Muscle layer of colon (tissue), 2 donors: Measurements from ENCODE around the gene ARHGAP10.

Experiments
- H3K27ac ChIP-seq: one replicate; pipeline ENCODE4 v1.7.0; 2013; ENCODE audit warnings: low read depth, mild to moderate bottlenecking, low read length, moderate library complexity
- H3K27me3 ChIP-seq, 2 donors: one replicate each; pipeline ENCODE4 v1.7.0; 2013; ENCODE audit warnings: low read length in 2 of 2, mild to moderate bottlenecking in 2 of 2; ENCODE audit not compliant: insufficient read depth in 2 of 2, control insufficient read depth in 1 of 2
- H3K36me3 ChIP-seq: one replicate; pipeline ENCODE4 v1.7.0; 2013; ENCODE audit warnings: mild to moderate bottlenecking, low read length; ENCODE audit not compliant: insufficient read depth
- H3K4me1 ChIP-seq: one replicate; pipeline ENCODE4 v1.7.0; 2013; ENCODE audit warnings: mild to moderate bottlenecking, low read length; ENCODE audit not compliant: insufficient read depth
- H3K4me3 ChIP-seq, 2 donors: one replicate each; pipeline ENCODE4 v1.7.0; 2013; ENCODE audit warnings: low read length in 2 of 2, low read depth in 1 of 2, mild to moderate bottlenecking in 1 of 2, moderate library complexity in 1 of 2
- H3K9ac ChIP-seq: one replicate; pipeline ENCODE4 v1.7.0; 2013; ENCODE audit warnings: low read length
- H3K9me3 ChIP-seq: one replicate; pipeline ENCODE4 v1.7.0; 2013; ENCODE audit warnings: mild to moderate bottlenecking, low read length
- donor health status: abdominal sarcoma.
- donor health status: Adenocarcinoma of cecum.

ARHGAP10 gene

DNA sequence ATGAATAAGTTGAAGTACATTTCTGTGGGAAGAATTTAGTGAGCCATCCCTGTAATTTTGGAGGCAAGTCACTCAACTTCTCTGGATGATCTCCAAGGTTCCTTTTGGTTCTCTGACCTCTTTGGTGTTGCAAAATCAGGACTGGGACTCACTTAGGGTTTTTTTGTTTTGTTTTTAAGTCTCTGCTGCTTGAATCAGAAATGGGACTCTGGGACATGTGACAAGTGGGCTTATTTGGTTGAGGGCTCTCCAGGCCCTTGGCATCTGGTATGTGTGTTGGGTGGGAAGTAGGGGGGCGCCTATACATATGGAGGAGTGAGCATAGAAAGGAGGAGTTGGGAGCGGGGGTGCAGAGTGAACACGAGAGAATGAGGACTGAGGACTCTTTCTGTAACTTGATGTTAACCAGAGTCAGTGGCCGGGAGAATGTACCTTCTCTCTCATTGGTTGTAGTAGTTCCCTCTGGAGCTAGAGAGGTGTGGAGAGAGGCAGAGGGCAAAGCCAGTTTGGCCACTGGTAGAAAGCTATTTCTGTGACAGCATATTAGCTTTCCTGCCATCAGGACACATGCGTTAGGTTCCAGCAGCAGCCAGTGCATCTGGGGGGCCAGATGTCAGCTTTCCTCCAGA lies 1.9 kb downstream of the ARHGAP10 start:
- Histone ChIP-seq H3K27me3 (no peaks in the 10 kb centered on the region), H3K27ac (peak overlapping the region; percentile 98), H3K9me3 (no peaks in the 10 kb centered on the region), H3K4me3 (peak overlapping the region; percentile 89 to 95), H3K9ac (peak overlapping the region; percentile 92), H3K4me1 (peaks cover 35% of the 10 kb centered on the region), H3K36me3 (no peaks in the 10 kb centered on the region)

DNA sequence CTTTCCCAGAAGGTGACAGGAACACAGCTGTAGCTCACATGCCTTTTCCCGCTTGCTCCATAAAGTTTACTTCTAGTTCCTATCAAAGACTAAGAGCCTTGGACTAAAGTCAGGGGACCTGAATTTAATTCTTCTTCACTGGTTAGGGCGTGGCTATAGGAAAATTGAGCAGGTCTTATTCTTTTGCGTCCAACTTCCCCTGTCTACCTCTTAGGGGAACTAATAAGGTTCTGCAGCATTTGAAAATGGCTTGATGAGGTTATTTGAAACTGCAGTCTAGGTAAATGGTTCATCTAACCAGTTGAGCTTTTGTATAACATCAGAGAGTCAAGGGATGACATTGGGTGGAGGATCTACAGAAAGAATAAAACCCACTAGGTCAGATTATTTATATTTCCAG lies 2.6 kb downstream of the ARHGAP10 start:
- H3K4me3 ChIP-seq = peak overlapping the region; percentile 89 to 95
- peak overlapping the region; percentile 98 for H3K27ac ChIP-seq
- H3K4me1 ChIP-seq = peaks cover 39% of the 10 kb centered on the region
- no peaks in the 10 kb centered on the region for H3K9me3 ChIP-seq
- no peaks in the 10 kb centered on the region for H3K36me3 ChIP-seq
- H3K27me3 ChIP-seq = no peaks in the 10 kb centered on the region
- peak overlapping the region; percentile 92 for H3K9ac ChIP-seq

DNA sequence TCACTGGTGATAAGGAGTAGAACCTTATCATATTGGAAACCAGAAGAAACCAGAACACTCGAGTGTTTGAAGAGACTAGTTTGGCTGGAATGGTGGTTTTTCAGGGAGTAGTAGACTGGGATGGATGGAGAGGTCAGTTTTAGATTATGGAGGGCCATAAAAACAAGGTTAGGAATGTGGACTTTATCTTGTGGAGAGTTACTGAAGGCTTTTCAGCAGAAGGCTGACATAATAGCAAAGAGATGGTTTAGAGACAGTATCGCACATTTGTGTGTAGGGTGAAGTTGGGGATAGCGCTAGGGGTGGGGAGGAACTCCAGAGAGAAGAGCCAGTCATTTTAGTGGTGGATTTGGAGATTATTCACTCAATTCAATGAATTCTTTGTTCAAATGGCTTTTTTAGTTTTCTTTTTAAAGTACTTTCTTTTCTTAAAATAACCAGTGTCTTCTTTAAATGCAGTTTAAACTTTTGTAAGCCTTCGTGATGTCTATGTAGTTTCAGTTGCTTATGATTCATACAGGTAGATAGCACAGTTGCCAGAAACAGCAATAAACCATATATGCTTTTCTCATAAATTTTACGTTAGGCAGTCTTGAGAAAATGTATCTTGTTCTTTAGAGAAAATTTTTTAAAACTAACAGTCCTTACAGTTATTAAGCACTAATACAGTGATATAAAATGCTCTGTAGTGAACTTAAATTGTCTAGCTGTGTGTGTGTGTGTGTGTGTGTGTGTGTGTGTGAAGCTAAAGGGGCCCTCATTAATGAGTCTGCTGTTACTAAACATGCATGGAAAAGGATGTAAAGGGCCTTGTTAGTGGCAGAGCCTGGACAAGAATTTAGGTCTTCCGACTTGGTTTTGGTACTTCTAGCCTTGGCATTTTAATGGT lies 3.8 kb downstream of the ARHGAP10 start:
- H3K4me3 ChIP-seq = peak overlapping the region in 1 of 2 donors; percentile 21
- no peaks in the 10 kb centered on the region for H3K27me3 ChIP-seq
- H3K4me1 ChIP-seq = peaks cover 40% of the 10 kb centered on the region
- no peak overlapping the region for H3K9ac ChIP-seq
- no peaks in the 10 kb centered on the region for H3K36me3 ChIP-seq
- H3K27ac ChIP-seq = peak overlapping the region; percentile 7
- no peaks in the 10 kb centered on the region for H3K9me3 ChIP-seq

DNA sequence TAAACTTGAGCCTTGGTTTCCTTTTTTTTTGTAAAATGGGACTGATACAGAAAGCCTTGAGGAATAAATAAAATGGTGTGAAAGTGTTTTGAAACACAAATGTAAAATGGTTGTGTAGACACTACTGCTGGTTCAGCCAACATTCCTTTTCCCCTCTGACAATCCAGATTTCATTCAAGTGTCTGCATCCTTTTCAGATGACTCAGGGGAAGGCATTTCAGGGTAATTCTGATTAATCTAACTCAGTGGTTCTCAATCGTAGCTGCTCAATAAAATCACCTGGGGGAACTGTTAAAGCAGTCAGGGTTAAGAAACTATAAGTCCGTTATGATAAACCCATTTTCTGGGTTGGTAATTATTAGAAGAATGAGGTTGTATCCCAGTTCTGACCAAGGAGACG lies 4.6 kb downstream of the ARHGAP10 start:
- H3K4me3 ChIP-seq = peak overlapping the region in 1 of 2 donors; percentile 21
- peak overlapping the region; percentile 12 for H3K27ac ChIP-seq
- H3K9me3 ChIP-seq = no peaks in the 10 kb centered on the region
- no peaks in the 10 kb centered on the region for H3K27me3 ChIP-seq
- H3K36me3 ChIP-seq = no peaks in the 10 kb centered on the region
- no peak overlapping the region for H3K9ac ChIP-seq
- peaks cover 43% of the 10 kb centered on the region for H3K4me1 ChIP-seq

DNA sequence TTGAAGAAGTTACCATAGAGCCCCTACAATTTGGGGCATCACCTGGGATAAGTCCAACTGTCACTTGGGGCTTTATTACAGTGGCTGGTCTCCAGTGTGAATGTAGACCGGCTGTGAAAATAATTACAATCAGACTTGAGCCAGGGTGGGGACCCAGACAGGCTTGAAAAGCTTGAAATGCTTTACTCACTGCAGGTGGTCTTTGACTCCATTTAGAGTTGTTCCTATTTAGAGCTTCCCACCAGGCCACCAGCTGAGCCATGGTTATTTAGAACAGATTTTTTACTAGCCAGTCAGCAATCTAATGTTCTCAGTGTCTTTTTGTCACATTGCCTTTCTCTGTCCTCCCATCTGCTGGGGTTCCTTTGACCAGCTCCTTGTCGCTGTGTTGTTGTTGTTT lies 5.7 kb downstream of the ARHGAP10 start:
- H3K4me1 ChIP-seq = peaks cover 49% of the 10 kb centered on the region
- no peaks in the 10 kb centered on the region for H3K27me3 ChIP-seq
- peaks cover 3% of the 10 kb centered on the region for H3K36me3 ChIP-seq
- no peak overlapping the region for H3K4me3 ChIP-seq
- no peak overlapping the region for H3K9ac ChIP-seq
- no peak overlapping the region for H3K27ac ChIP-seq
- no peaks in the 10 kb centered on the region for H3K9me3 ChIP-seq

DNA sequence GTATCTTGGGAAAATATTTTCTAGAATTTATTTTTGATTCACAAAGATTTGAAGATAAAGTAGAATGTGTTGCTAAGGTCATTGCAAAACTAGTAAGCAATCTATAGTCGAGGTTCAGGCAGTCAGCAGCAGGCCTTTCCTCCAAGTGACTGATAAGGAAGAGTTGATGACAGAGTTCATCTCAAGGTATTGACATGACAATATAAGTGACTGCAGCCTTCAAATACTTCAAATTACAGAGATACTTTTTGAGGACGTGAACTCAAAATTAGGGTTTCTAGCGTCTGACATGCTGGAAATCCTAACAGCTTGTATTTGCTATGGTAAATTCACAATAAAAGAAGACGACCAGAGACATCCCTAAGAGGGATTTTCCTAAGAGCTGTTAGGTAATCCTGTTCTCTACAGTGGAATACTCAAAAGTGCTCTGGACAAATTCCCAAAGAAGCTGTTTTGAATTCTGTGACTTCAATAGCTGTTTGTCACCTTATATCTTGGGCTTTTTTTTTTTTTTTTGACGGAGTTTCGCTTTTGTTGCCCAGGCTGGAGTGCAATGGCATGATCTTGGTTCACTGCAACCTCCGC lies 7.4 kb downstream of the ARHGAP10 start:
- Histone ChIP-seq H3K27ac (no peak overlapping the region), H3K9ac (no peak overlapping the region), H3K4me1 (peaks cover 49% of the 10 kb centered on the region), H3K27me3 (no peaks in the 10 kb centered on the region), H3K36me3 (peaks cover 3% of the 10 kb centered on the region), H3K4me3 (no peak overlapping the region), H3K9me3 (no peaks in the 10 kb centered on the region)

DNA sequence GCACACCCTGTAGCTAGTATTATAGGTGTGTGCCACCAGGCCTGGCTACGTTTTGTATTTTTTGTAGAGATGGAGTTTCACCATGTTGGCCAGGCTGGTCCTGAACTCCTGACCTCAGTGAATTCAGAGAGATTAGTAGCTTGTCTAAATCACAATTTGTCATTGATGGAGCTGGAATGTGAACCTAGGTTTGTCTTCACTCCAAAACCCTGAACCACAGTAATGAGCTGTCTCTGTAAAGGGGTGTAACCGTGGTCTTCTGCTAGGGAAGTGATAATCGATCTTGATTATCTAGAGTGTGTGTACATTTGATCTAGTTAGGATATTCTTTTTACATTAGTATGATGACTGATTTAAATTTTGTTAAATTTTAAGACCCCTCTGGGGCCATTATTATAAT lies 8.3 kb downstream of the ARHGAP10 start:
- H3K9ac ChIP-seq = no peak overlapping the region
- H3K27me3 ChIP-seq = no peaks in the 10 kb centered on the region
- H3K4me1 ChIP-seq = peaks cover 49% of the 10 kb centered on the region
- H3K4me3 ChIP-seq = no peak overlapping the region
- peaks cover 3% of the 10 kb centered on the region for H3K36me3 ChIP-seq
- no peaks in the 10 kb centered on the region for H3K9me3 ChIP-seq
- H3K27ac ChIP-seq = no peak overlapping the region

DNA sequence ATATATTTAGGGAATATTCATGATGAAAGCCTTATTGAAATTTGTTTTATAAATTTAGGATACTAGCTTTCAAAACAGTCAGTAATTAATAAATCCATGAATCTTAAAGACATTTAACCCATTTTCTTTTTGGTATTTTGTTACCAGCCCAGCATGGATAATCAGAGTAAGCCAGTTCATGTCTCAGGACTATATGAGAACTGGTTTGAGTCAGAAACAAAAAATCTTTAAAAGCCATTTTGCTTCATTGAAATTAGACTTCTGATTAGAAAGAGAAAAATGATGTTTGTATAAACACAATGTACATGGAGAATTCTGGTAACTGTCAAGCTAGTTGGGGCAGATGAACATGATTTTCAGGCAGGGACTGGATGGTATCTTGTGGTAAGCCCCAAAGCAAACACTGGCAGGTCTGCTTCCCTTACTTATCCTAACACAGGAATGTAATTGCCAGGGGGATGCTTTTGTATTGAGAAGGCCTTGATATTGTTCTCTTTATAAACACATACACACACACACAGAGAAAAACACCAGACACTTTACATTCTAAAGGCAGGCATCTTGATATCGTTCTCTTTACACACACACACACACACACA lies 9.4 kb downstream of the ARHGAP10 start:
- H3K9me3 ChIP-seq = no peaks in the 10 kb centered on the region
- no peaks in the 10 kb centered on the region for H3K27me3 ChIP-seq
- H3K36me3 ChIP-seq = peaks cover 3% of the 10 kb centered on the region
- H3K4me1 ChIP-seq = peaks cover 38% of the 10 kb centered on the region
- no peak overlapping the region for H3K4me3 ChIP-seq
- no peak overlapping the region for H3K27ac ChIP-seq
- no peak overlapping the region for H3K9ac ChIP-seq

DNA sequence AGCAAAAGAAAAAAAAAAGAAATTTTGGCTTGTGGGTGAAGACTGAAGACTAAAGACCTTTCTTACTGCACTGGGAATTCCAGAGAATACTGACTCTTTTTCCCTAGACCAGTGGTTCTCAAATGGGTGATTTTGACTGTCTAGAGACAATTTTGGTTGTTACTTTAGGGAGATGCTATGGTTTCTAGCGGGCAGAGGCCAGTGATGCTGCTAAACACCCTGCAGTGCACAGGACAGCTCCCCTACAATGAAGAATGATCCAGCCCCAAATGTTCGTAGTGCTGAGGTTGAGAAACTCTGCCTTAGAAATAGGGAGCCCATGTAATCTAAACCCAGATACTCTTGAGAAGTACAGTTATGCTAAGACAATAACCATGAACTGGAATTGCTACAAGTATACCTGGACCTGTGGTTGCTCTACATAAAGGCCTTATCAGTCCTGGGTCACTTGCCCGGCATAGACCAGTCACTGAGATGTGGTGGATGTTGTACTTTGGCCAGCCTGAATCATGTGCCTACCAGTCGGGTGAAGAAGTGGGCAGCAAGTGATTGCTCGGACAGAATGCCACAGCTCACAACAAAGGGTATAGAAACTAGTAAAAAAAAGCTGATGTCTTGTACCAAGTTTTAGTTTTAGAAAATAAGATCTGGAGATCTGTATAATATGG lies 16.0 kb downstream of the ARHGAP10 start:
- H3K9me3 ChIP-seq = no peaks in the 10 kb centered on the region
- H3K27me3 ChIP-seq = no peaks in the 10 kb centered on the region
- no peaks in the 10 kb centered on the region for H3K36me3 ChIP-seq
- peaks cover 20% of the 10 kb centered on the region for H3K4me1 ChIP-seq
- H3K4me3 ChIP-seq = no peak overlapping the region
- H3K27ac ChIP-seq = no peak overlapping the region
- H3K9ac ChIP-seq = no peak overlapping the region

DNA sequence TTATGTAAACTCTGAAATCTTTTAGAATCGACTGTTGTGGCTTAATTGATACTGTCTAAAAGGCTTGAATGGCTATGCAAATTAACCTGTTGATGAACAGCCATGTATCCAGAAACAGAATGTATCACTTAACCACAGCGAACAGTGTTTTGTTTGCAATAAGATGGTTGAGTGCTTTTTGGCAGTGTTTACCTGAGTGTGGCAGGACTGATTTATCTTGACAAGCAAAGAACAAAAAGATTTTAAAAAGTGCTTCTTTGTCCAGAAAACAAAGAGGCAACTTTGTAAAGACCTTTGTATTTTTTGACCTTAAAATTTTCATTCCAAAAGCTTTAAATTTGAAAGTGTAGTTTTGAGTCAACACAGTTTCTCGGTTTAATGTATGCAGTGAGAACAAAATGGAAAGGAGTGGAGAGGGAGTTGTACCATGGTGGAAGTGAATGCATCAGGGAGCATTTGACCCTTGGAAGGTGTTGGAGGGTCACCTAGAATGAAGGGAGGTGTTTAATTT lies 18.0 kb downstream of the ARHGAP10 start:
- Histone ChIP-seq H3K4me1 (peaks cover 23% of the 10 kb centered on the region), H3K9ac (no peak overlapping the region), H3K9me3 (no peaks in the 10 kb centered on the region), H3K27ac (no peak overlapping the region), H3K36me3 (no peaks in the 10 kb centered on the region), H3K27me3 (no peaks in the 10 kb centered on the region), H3K4me3 (no peak overlapping the region)

DNA sequence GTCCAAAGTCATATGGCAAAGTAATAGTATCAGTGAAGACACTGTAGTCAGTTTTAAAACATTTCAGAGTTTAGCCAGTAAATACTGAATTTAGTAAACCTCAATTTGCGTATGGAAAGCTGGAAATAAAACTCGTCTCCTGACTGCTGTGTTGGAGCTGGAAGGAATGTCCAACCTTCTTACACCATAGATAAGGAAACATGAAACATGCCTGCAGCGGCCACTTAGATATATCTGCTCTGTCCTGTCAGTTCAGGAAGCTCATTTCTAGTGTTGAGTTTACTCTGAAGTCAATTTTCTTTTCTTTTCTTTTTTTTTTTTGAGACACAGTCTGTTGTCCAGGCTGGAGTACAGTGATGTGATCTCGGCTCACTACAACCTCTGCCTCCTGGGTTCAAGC lies 21.2 kb downstream of the ARHGAP10 start:
- Histone ChIP-seq H3K9ac (no peak overlapping the region), H3K27ac (peak overlapping the region; percentile 37), H3K4me1 (peaks cover 40% of the 10 kb centered on the region), H3K27me3 (no peaks in the 10 kb centered on the region), H3K36me3 (peaks cover 5% of the 10 kb centered on the region), H3K4me3 (no peak overlapping the region), H3K9me3 (no peaks in the 10 kb centered on the region)
